Lower leg skin (tissue), 3 donors: ENCODE measurements around the gene ST3GAL5.

ENCODE experiments used
- CTCF ChIP-seq, 3 donors: fragments of 450-650 bp; IDR thresholded peaks; one replicate each; pipeline ENCODE4 v1.5.1; 2016; ENCODE audit warnings: antibody characterized with exemption in 3 of 3, mild to moderate bottlenecking in 3 of 3, moderate library complexity in 2 of 3
- POLR2A ChIP-seq, 2 donors: fragments of 450-650 bp; IDR thresholded peaks; one replicate each; pipeline ENCODE4 v1.6.1; 2016 to 2017; ENCODE audit warnings: antibody characterized with exemption in 2 of 2, mild to moderate bottlenecking in 1 of 2, moderate library complexity in 1 of 2

GRCh38 chr2:85850451-85850850, 38.3 kb downstream of the ST3GAL5 start:
- no peak for TF ChIP-seq POLR2A (IDR thresholded peaks at IDR 0.05)
- TF ChIP-seq CTCF (IDR thresholded peaks at IDR 0.05), result no peak
